Fibroblast of lung (primary cell): ENCODE results near the gene ASAP2.

Experiments
- CTCF ChIP-seq, 2 donors: IDR thresholded peaks in 1 of 2; conservative IDR thresholded peaks in 1 of 2; 1 replicate in 1 of 2; 2 replicates in 1 of 2; pipeline ENCODE4 v1.5.1; 2011 to 2012; ENCODE audit warnings: low read length in 2 of 2, control low read depth in 1 of 2, inconsistent platforms in 1 of 2, low read depth in 1 of 2, mild to moderate bottlenecking in 1 of 2
- EZH2 ChIP-seq: IDR thresholded peaks from 2 replicates; pipeline ENCODE4 v1.5.1; 2012; ENCODE audit warnings: low read length, control low read depth, mild to moderate bottlenecking; ENCODE audit errors: missing control alignments

GRCh38 chr2:9238591-9239326 lies 32.1 kb downstream of the ASAP2 start:
- TF ChIP-seq CTCF (conservative IDR thresholded peaks at IDR 0.05 in 1 of 2, IDR thresholded peaks at IDR 0.05 in 1 of 2; ENCODE audit: low read depth in 1 of 2, low read length in 2 of 2): no peak
- no peak for TF ChIP-seq EZH2
